Activated naive CD4-positive, alpha-beta T cell treated with anti-CD3 and anti-CD28 coated beads, Interleukin-2, amount 50 U/mL, for 24 hours (primary cell): Measurements from ENCODE around the gene CNPY1.
"Not testable (repeated sequence)": the region's sequence is repeated elsewhere in the genome, so short reads cannot be mapped to it uniquely, and the experiment has no call there.

Experiments used
- H3K27ac Mint-ChIP-seq: one replicate; pipeline ENCODE4 v1.8.0; 2021; ENCODE audit warnings: mild to moderate bottlenecking, mixed read lengths
- H3K27me3 Mint-ChIP-seq: one replicate; pipeline ENCODE4 v1.8.0; 2021; ENCODE audit warnings: mixed read lengths
- H3K36me3 Mint-ChIP-seq: one replicate; pipeline ENCODE4 v1.8.0; 2021; ENCODE audit warnings: mixed read lengths
- H3K4me1 Mint-ChIP-seq: one replicate; pipeline ENCODE4 v1.8.0; 2021; ENCODE audit warnings: mixed read lengths
- H3K4me3 Mint-ChIP-seq: one replicate; pipeline ENCODE4 v1.8.0; 2021; ENCODE audit warnings: mild to moderate bottlenecking, mixed read lengths
- H3K9me3 Mint-ChIP-seq: one replicate; pipeline ENCODE4 v1.8.0; 2021; ENCODE audit warnings: mixed read lengths

CNPY1 gene

DNA sequence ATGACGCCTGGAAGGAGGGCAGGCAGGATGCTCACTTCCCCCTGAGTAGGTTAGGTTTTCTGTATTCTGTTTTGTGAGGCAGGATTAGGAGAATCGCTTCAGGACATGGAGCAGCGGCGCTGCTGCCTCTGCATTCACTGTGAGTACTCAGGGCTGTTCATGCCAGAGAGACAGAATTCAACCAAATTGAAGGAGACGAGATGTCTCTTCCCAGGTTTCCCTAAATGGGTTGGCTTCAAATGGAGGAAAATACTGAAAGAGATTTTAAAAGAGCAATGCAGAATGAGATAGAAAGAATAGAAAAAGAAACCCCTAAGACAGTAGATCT, 21.9 kb upstream of the CNPY1 start:
- H3K36me3 Mint-ChIP-seq, result no peaks in the 10 kb centered on the region
- no peaks in the 10 kb centered on the region for H3K9me3 Mint-ChIP-seq
- H3K27me3 Mint-ChIP-seq, result no peaks in the 10 kb centered on the region
- H3K4me1 Mint-ChIP-seq, result no peaks in the 10 kb centered on the region
- no peak overlapping the region for H3K4me3 Mint-ChIP-seq
- H3K27ac Mint-ChIP-seq, result no peak overlapping the region

DNA sequence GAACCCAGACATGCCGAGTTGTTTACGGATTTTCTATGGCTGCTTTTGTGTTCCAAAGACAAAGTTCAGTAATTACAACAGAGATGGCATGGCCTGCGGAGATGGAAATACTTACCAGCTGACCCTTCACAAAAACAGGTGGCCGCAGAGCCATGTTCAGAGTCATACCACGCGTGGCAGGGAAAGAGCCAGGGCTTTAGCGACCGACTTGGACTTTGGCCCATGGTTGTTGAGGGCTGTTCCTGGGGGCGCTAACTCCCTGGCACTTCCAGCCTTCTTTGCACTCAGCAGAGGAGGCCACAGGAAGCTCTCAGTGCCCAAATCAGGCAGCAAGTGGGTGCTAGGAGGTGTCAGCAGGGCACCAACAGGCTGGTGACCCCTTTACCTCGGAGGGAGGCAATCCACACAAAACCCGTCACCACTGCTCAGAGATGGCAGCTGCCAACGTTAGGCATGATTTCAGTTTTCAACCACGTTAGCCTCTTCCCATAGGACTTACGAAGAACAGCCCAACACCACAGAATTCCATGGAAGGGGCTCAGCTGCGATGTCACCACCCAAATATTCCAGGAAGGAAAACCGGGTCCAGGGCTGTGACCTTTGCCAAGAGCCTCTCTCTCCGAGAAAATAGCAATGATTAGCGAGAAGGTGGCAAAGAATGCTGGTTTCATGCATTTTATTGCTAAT, 21.4 kb upstream of the CNPY1 start:
- H3K4me3 Mint-ChIP-seq, result no peak overlapping the region
- no peaks in the 10 kb centered on the region for H3K36me3 Mint-ChIP-seq
- no peaks in the 10 kb centered on the region for H3K27me3 Mint-ChIP-seq
- H3K4me1 Mint-ChIP-seq, result no peaks in the 10 kb centered on the region
- no peak overlapping the region for H3K27ac Mint-ChIP-seq
- no peaks in the 10 kb centered on the region for H3K9me3 Mint-ChIP-seq

- Mint-ChIP-seq H3K27ac (no peak overlapping the region), H3K4me1 (no peaks in the 10 kb centered on the region), H3K27me3 (no peaks in the 10 kb centered on the region), H3K36me3 (no peaks in the 10 kb centered on the region), H3K9me3 (no peaks in the 10 kb centered on the region), H3K4me3 (no peak overlapping the region)
Observed at GRCh38 chr7:155566011-155566836, 19.9 kb upstream of the CNPY1 start.

DNA sequence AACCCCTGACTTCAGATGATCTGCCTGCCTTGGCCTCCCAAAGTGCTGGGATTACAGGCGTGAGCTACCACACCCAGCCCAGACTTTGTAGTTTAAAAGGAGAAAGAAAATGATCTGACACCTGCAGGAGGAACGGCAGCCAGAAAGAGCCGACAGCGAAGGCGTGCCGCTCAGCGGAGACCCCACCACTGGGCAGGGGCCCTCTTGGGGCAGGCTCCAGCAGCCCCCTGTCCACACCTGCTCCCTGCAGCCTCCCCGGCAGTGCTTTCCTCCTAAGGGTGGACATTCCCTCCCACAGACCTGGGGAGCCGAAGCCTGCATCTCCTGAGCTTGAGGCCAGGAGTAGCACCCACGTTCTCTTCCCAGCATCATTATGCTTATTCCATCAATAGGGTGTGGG, 19.2 kb upstream of the CNPY1 start:
- Mint-ChIP-seq H3K36me3 (no peaks in the 10 kb centered on the region), H3K9me3 (no peaks in the 10 kb centered on the region), H3K4me1 (no peaks in the 10 kb centered on the region), H3K4me3 (no peak overlapping the region), H3K27ac (no peak overlapping the region), H3K27me3 (no peaks in the 10 kb centered on the region)

DNA sequence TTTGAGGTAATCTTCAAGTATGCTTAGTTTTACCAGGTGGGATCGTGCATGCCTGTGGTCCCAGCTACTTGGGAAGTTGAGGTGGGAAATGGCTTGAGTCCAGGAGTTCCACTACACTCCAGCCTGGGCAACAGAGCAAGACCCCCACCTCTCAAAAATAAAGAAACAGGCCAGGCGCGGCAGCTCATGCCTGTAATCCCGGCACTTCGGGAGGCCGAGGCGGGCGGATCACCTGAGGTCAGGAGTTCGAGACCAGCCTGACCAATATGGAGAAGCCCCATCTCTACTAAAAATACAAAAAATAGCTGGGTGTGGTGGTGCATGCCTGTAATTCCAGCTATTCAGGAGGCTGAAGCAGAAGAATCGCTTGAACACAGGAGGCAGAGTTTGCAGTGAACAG, 16.6 kb upstream of the CNPY1 start:
- not testable (repeated sequence) for H3K4me1 Mint-ChIP-seq, H3K4me3 Mint-ChIP-seq, H3K9me3 Mint-ChIP-seq, H3K27ac Mint-ChIP-seq, H3K27me3 Mint-ChIP-seq, H3K36me3 Mint-ChIP-seq

DNA sequence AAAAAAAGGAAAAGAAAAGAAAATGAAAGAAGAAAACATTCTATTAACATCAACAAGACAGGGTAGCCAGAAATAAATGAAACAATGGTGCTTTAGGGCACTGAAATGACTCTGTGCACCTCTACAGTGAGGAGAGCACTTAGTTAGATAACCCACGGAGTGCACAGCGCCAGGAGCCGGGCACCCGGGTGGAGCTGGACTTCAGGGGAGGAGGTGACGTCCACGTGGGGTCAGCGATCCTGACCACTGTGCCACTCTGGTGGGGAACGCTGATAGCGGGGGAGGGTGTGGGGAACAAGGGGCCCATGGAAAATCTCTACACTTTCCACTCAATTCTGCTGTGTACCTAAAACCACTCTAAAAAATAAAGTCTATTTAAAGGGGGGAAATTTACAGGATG, 15.7 kb upstream of the CNPY1 start:
- Mint-ChIP-seq H3K27ac (no peak overlapping the region), H3K27me3 (peaks cover 1% of the 10 kb centered on the region), H3K4me3 (no peak overlapping the region), H3K36me3 (no peaks in the 10 kb centered on the region), H3K4me1 (no peaks in the 10 kb centered on the region), H3K9me3 (no peaks in the 10 kb centered on the region)

- Mint-ChIP-seq H3K9me3 (no peaks in the 10 kb centered on the region), H3K4me3 (no peak overlapping the region), H3K36me3 (no peaks in the 10 kb centered on the region), H3K4me1 (no peaks in the 10 kb centered on the region), H3K27me3 (peaks cover 1% of the 10 kb centered on the region), H3K27ac (no peak overlapping the region)
Observed at GRCh38 chr7:155560982-155561686, 14.8 kb upstream of the CNPY1 start.

GRCh38 chr7:155560196-155560885, 14.0 kb upstream of the CNPY1 start:
- peaks cover 1% of the 10 kb centered on the region for H3K27me3 Mint-ChIP-seq

GRCh38 chr7:155559519-155560108, 13.3 kb upstream of the CNPY1 start:
- no peak overlapping the region for H3K27ac Mint-ChIP-seq
- no peaks in the 10 kb centered on the region for H3K36me3 Mint-ChIP-seq
- H3K27me3 Mint-ChIP-seq, result peaks cover 1% of the 10 kb centered on the region
- no peak overlapping the region for H3K4me3 Mint-ChIP-seq
- H3K4me1 Mint-ChIP-seq, result no peaks in the 10 kb centered on the region
- H3K9me3 Mint-ChIP-seq, result no peaks in the 10 kb centered on the region

More at GRCh38 chr7:155560196-155560885, 14.0 kb upstream of the CNPY1 start:
- no peak overlapping the region for H3K27ac Mint-ChIP-seq
- H3K36me3 Mint-ChIP-seq, result no peaks in the 10 kb centered on the region
- no peak overlapping the region for H3K4me3 Mint-ChIP-seq
- no peaks in the 10 kb centered on the region for H3K9me3 Mint-ChIP-seq
- no peaks in the 10 kb centered on the region for H3K4me1 Mint-ChIP-seq

DNA sequence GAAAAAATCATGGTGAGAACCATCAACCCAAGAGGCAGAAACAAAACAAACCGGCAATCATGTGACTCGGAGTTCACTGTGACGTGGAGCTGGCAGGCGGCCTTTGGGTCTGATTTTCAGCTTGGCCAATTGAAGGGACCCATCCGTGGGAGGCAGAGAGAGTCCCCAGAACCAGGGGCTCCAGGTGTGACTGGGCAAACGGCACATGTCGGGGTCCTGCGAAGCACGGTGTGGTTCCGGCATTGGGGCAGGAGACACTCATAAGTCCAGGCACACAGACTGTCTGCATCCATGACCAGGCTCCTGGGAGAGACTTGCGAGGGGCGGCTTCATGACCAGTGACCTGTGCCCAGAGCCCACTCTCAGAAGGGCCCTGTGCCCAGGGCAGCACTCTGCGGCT, 12.6 kb upstream of the CNPY1 start:
- H3K4me1 Mint-ChIP-seq, result no peaks in the 10 kb centered on the region
- H3K9me3 Mint-ChIP-seq, result no peaks in the 10 kb centered on the region
- peaks cover 3% of the 10 kb centered on the region for H3K27me3 Mint-ChIP-seq
- H3K4me3 Mint-ChIP-seq, result no peak overlapping the region
- H3K27ac Mint-ChIP-seq, result no peak overlapping the region
- H3K36me3 Mint-ChIP-seq, result no peaks in the 10 kb centered on the region

- no peaks in the 10 kb centered on the region for H3K9me3 Mint-ChIP-seq
- no peak overlapping the region for H3K4me3 Mint-ChIP-seq
- no peak overlapping the region for H3K27ac Mint-ChIP-seq
- H3K36me3 Mint-ChIP-seq, result no peaks in the 10 kb centered on the region
- peaks cover 3% of the 10 kb centered on the region for H3K27me3 Mint-ChIP-seq
- H3K4me1 Mint-ChIP-seq, result no peaks in the 10 kb centered on the region
Observed at GRCh38 chr7:155558351-155558750, 12.0 kb upstream of the CNPY1 start.

DNA sequence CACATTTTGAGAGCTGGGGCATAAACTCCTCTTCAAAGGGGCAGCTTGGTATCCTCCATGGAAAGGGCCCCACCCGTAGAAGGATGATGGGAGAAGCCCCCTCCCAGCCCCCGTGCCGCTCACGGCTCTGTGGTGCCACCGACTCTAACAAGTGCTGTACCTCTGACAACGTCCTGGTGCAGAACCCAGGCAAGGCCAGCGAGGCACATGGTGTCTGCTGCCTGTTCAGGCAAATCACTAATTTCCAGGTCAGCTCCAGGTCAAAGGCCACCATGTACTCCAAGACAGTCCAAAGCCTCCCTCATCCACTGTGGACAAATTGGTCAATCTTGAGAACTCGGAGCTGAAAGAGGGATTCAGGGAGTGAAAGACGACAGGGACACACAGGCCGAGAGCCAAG, 11.4 kb upstream of the CNPY1 start:
- Mint-ChIP-seq H3K9me3 (no peaks in the 10 kb centered on the region), H3K4me3 (no peak overlapping the region), H3K4me1 (no peaks in the 10 kb centered on the region), H3K27me3 (peaks cover 3% of the 10 kb centered on the region), H3K36me3 (no peaks in the 10 kb centered on the region), H3K27ac (no peak overlapping the region)

DNA sequence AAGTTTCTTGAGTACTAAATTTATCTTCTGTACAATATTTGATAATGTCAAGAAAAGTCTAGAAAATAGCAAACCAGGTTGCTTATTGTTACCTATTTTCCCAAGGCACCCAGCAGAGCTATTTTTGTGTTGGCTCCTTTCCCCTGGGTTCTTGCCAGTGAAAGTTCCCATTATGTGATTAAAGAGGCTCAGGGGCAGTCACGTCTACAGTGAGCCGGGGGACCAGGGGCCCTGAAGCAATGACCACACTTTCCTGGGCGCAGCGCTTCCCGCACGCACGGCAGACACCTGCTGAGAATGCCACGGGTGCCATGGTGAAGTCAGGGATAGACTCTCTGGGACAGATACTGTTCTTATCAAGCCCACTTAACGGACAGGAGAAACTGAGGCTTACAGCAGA, 10.4 kb upstream of the CNPY1 start:
- Mint-ChIP-seq H3K27ac (no peak overlapping the region), H3K27me3 (peaks cover 3% of the 10 kb centered on the region), H3K4me3 (no peak overlapping the region), H3K9me3 (no peaks in the 10 kb centered on the region), H3K4me1 (no peaks in the 10 kb centered on the region), H3K36me3 (no peaks in the 10 kb centered on the region)

DNA sequence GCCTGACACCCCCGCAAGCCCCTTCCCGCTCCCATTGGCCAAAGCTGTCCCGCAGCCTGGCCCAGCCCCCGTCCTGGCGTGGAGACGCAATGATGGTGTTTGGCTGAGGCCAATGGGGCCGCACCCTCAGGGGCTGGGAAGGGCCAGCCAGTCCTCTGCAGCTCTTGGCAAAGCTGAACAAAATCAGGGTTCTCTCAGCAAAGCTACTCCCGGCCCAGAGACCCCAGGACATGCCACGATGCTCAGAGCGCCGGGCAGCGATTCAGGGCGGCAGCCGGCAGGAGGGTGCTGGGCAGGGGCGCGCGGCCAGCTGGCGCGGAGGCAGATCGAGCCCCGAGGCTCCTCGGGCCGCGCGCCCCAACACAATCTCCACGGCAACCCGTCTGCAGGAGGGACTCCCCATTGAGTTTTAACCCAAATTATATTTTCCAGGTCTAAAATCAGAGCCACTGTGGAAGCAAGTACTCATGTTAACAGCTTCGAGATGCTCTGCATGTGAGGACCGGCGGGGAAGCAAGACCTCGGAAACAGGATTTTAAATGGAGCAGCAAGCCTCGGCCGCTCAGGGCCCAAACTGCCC, 8.8 kb upstream of the CNPY1 start:
- Mint-ChIP-seq H3K4me3 (no peak overlapping the region), H3K27ac (no peak overlapping the region), H3K27me3 (peaks cover 3% of the 10 kb centered on the region), H3K36me3 (no peaks in the 10 kb centered on the region), H3K4me1 (no peaks in the 10 kb centered on the region), H3K9me3 (no peaks in the 10 kb centered on the region)

GRCh38 chr7:155553871-155554270, 7.5 kb upstream of the CNPY1 start:
- H3K9me3 Mint-ChIP-seq, result no peaks in the 10 kb centered on the region
- no peak overlapping the region for H3K4me3 Mint-ChIP-seq
- H3K27ac Mint-ChIP-seq, result no peak overlapping the region
- no peaks in the 10 kb centered on the region for H3K4me1 Mint-ChIP-seq
- peaks cover 2% of the 10 kb centered on the region for H3K27me3 Mint-ChIP-seq
- H3K36me3 Mint-ChIP-seq, result no peaks in the 10 kb centered on the region
